Vagina (tissue), 2 donors: ENCODE measurements around the gene TGFB2.

ENCODE experiments used
- POLR2A ChIP-seq, 2 donors: fragments of 450-650 bp; IDR thresholded peaks; one replicate each; pipeline ENCODE4 v1.6.1; 2017; ENCODE audit warnings: antibody characterized with exemption in 2 of 2, mild to moderate bottlenecking in 2 of 2, moderate library complexity in 2 of 2
- TF ChIP-seq, protein P1 (sequence below), 3 experiments: fragments of 450-650 bp in 2 of 3; fragments of 200-600 bp in 1 of 3; sonication (generic) in 1 of 3; IDR thresholded peaks; one replicate each; pipeline ENCODE4 v1.5.1; 2017 to 2019; ENCODE audit warnings: antibody characterized with exemption in 3 of 3, mild to moderate bottlenecking in 2 of 3, moderate library complexity in 2 of 3

- TF ChIP-seq, protein P1, sequence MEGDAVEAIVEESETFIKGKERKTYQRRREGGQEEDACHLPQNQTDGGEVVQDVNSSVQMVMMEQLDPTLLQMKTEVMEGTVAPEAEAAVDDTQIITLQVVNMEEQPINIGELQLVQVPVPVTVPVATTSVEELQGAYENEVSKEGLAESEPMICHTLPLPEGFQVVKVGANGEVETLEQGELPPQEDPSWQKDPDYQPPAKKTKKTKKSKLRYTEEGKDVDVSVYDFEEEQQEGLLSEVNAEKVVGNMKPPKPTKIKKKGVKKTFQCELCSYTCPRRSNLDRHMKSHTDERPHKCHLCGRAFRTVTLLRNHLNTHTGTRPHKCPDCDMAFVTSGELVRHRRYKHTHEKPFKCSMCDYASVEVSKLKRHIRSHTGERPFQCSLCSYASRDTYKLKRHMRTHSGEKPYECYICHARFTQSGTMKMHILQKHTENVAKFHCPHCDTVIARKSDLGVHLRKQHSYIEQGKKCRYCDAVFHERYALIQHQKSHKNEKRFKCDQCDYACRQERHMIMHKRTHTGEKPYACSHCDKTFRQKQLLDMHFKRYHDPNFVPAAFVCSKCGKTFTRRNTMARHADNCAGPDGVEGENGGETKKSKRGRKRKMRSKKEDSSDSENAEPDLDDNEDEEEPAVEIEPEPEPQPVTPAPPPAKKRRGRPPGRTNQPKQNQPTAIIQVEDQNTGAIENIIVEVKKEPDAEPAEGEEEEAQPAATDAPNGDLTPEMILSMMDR (IDR thresholded peaks at IDR 0.05) = no peak
- TF ChIP-seq POLR2A (IDR thresholded peaks at IDR 0.05) = no peak
Observed at GRCh38 chr1:218403300-218403699, 58.2 kb downstream of the TGFB2 start.
